Neural progenitor cell (in vitro differentiated cells): ENCODE measurements around the gene MAEL. TPM values are rescaled to one million over a fixed set of nuclear protein-coding genes. Genes with fewer than 3 reads are reported as not detected.
A peak's percentile ranks its signal among the peaks of the same experiment; 100 is the strongest.

ENCODE experiments used
- DNase-seq: peaks from one replicate; pipeline ENCODE4 v3.0.0-alpha.2; 2016; ENCODE audit warnings: low spot score
- H2AFZ ChIP-seq: fragments of 200-600 bp; sonication (generic); replicated peaks from 2 replicates; pipeline ENCODE4 v1.6.1; 2016; ENCODE audit warnings: antibody characterized with exemption
- H3F3A ChIP-seq: fragments of 200-600 bp; sonication (generic); 2 replicates; pipeline ENCODE4 v1.6.1; 2016; ENCODE audit warnings: antibody characterized with exemption, low read depth
- H3K27ac ChIP-seq: fragments of 200-600 bp; sonication (generic); 2 replicates; pipeline ENCODE4 v1.5.1; 2016; ENCODE audit warnings: mild to moderate bottlenecking
- H3K27me3 ChIP-seq: fragments of 200-600 bp; sonication (generic); 2 replicates; pipeline ENCODE4 v1.6.1; 2016; ENCODE audit warnings: mild to moderate bottlenecking, moderate library complexity
- H3K36me3 ChIP-seq: fragments of 200-600 bp; sonication (generic); 2 replicates; pipeline ENCODE4 v1.5.1; 2016
- H3K4me1 ChIP-seq: fragments of 200-600 bp; sonication (generic); 2 replicates; pipeline ENCODE4 v1.6.1; 2016; ENCODE audit warnings: mixed run types
- H3K4me2 ChIP-seq: fragments of 200-600 bp; sonication (generic); 2 replicates; pipeline ENCODE4 v1.6.1; 2016
- H3K4me3 ChIP-seq: fragments of 200-600 bp; sonication (generic); 2 replicates; pipeline ENCODE4 v1.5.1; 2016
- H3K79me2 ChIP-seq: fragments of 200-600 bp; sonication (generic); 2 replicates; pipeline ENCODE4 v1.6.1; 2016; ENCODE audit warnings: low read depth
- H3K9ac ChIP-seq: fragments of 200-600 bp; sonication (generic); 2 replicates; pipeline ENCODE4 v1.6.1; 2016
- H3K9me3 ChIP-seq: fragments of 200-600 bp; sonication (generic); 2 replicates; pipeline ENCODE4 v1.5.1; 2016; ENCODE audit warnings: low read depth
- H4K20me1 ChIP-seq: fragments of 200-600 bp; sonication (generic); 2 replicates; pipeline ENCODE4 v1.6.1; 2016; ENCODE audit warnings: low read depth
- H3K27ac Mint-ChIP-seq: 3 replicates; pipeline ENCODE4 v1.8.0; 2021; ENCODE audit warnings: mixed read lengths
- H3K27me3 Mint-ChIP-seq: 2 replicates; pipeline ENCODE4 v1.8.0; 2022; ENCODE audit warnings: low read depth, mild to moderate bottlenecking, inconsistent platforms, moderate library complexity, mixed read lengths; ENCODE audit not compliant: insufficient read depth
- H3K36me3 Mint-ChIP-seq: 3 replicates; pipeline ENCODE4 v1.8.0; 2021; ENCODE audit warnings: mixed read lengths
- H3K4me1 Mint-ChIP-seq: 3 replicates; pipeline ENCODE4 v1.8.0; 2021; ENCODE audit warnings: mixed read lengths
- H3K4me3 Mint-ChIP-seq: 3 replicates; pipeline ENCODE4 v1.8.0; 2021; ENCODE audit warnings: mild to moderate bottlenecking, moderate library complexity, mixed read lengths
- H3K9me3 Mint-ChIP-seq: 3 replicates; pipeline ENCODE4 v1.8.0; 2020; ENCODE audit warnings: mixed read lengths
- CTCF ChIP-seq: fragments of 200-600 bp; sonication (generic); IDR thresholded peaks from 2 replicates; pipeline ENCODE4 v1.5.1; 2017; ENCODE audit warnings: antibody characterized with exemption, mild to moderate bottlenecking
- EZH2 ChIP-seq: fragments of 200-600 bp; sonication (generic); IDR thresholded peaks from 2 replicates; pipeline ENCODE4 v1.6.1; 2017; ENCODE audit warnings: antibody characterized with exemption, mild to moderate bottlenecking, moderate library complexity
- EZH2phosphoT487 ChIP-seq: fragments of 200-600 bp; sonication (generic); IDR thresholded peaks from 2 replicates; pipeline ENCODE4 v1.6.1; 2017; ENCODE audit warnings: antibody characterized with exemption
- total RNA-seq: library from RNA; depleted of rRNA; stranded (reverse); fragments of >200 nt; gene quantifications from 2 replicates; pipeline ENCODE4 v1.2.3, GENCODE V29; 2015; ENCODE audit warnings: low replicate concordance

The MAEL gene
- total RNA-seq, 1 donor from 2014 or later = not detected

- no peak for DNase-seq
- Mint-ChIP-seq H3K27ac (no peak overlapping the region), H3K9me3 (no peaks in the 10 kb centered on the region), H3K4me1 (peaks cover 11% of the 10 kb centered on the region), H3K36me3 (no peaks in the 10 kb centered on the region), H3K27me3 (peaks cover 2% of the 10 kb centered on the region), H3K4me3 (no peak overlapping the region)
- Histone ChIP-seq H3F3A (no peaks in the 10 kb centered on the region), H3K27ac (no peak overlapping the region), H3K79me2 (no peaks in the 10 kb centered on the region), H3K4me1 (peaks cover 4% of the 10 kb centered on the region), H3K27me3 (no peaks in the 10 kb centered on the region), H2AFZ (no peak overlapping the region), H4K20me1 (no peaks in the 10 kb centered on the region), H3K36me3 (no peaks in the 10 kb centered on the region), H3K4me2 (no peak overlapping the region), H3K9me3 (no peaks in the 10 kb centered on the region), H3K9ac (no peak overlapping the region), H3K4me3 (no peak overlapping the region)
- TF ChIP-seq CTCF (no peak), EZH2phosphoT487 (no peak), EZH2 (no peak)
Measured at GRCh38 chr1:167064621-167065020, 75.5 kb downstream of the MAEL start.

- no peaks in the 10 kb centered on the region for H4K20me1 ChIP-seq
- H2AFZ ChIP-seq = no peak overlapping the region
- no peak overlapping the region for H3K4me2 ChIP-seq
- no peak overlapping the region for H3K9ac ChIP-seq
- no peak for TF ChIP-seq EZH2phosphoT487
- TF ChIP-seq CTCF = no peak
- no peak for TF ChIP-seq EZH2
- no peak overlapping the region for H3K27ac ChIP-seq
- Mint-ChIP-seq H3K4me3 (no peak overlapping the region), H3K36me3 (no peaks in the 10 kb centered on the region), H3K27me3 (peaks cover 6% of the 10 kb centered on the region), H3K4me1 (peaks cover 10% of the 10 kb centered on the region), H3K9me3 (no peaks in the 10 kb centered on the region), H3K27ac (no peak overlapping the region)
- no peaks in the 10 kb centered on the region for H3K36me3 ChIP-seq
- H3K4me1 ChIP-seq = peaks cover 4% of the 10 kb centered on the region
- no peaks in the 10 kb centered on the region for H3F3A ChIP-seq
- no peak for DNase-seq
- H3K4me3 ChIP-seq = no peak overlapping the region
- no peaks in the 10 kb centered on the region for H3K79me2 ChIP-seq
- no peaks in the 10 kb centered on the region for H3K9me3 ChIP-seq
- no peaks in the 10 kb centered on the region for H3K27me3 ChIP-seq
Measured at GRCh38 chr1:167065471-167065870, 76.4 kb downstream of the MAEL start.

GRCh38 chr1:167066333-167067122 is 77.4 kb downstream of the MAEL start:
- Histone ChIP-seq H3K4me3 (peak overlapping the region; percentile 15), H3K27me3 (no peaks in the 10 kb centered on the region), H3K36me3 (no peaks in the 10 kb centered on the region), H3K4me1 (peaks cover 4% of the 10 kb centered on the region), H2AFZ (peak overlapping the region; percentile 93), H3F3A (no peaks in the 10 kb centered on the region), H3K4me2 (peak overlapping the region; percentile 76), H3K27ac (no peak overlapping the region), H4K20me1 (no peaks in the 10 kb centered on the region), H3K9ac (no peak overlapping the region), H3K79me2 (no peaks in the 10 kb centered on the region), H3K9me3 (no peaks in the 10 kb centered on the region)
- DNase-seq = peak; percentile 81
- no peaks in the 10 kb centered on the region for H3K9me3 Mint-ChIP-seq
- H3K4me3 Mint-ChIP-seq = peak overlapping the region; percentile 30
- no peak overlapping the region for H3K27ac Mint-ChIP-seq
- TF ChIP-seq CTCF (peak; percentile 97), EZH2 (no peak)
- H3K36me3 Mint-ChIP-seq = no peaks in the 10 kb centered on the region
- peaks cover 10% of the 10 kb centered on the region for H3K4me1 Mint-ChIP-seq
- peaks cover 6% of the 10 kb centered on the region for H3K27me3 Mint-ChIP-seq
